ENCODE data around the gene SPOP. TPM values are rescaled to one million over a fixed set of nuclear protein-coding genes. Genes with fewer than 3 reads are reported as not detected.

SPOP gene
- total RNA-seq, 1 experiment from 2014 or later, result 53.4 TPM

DNA sequence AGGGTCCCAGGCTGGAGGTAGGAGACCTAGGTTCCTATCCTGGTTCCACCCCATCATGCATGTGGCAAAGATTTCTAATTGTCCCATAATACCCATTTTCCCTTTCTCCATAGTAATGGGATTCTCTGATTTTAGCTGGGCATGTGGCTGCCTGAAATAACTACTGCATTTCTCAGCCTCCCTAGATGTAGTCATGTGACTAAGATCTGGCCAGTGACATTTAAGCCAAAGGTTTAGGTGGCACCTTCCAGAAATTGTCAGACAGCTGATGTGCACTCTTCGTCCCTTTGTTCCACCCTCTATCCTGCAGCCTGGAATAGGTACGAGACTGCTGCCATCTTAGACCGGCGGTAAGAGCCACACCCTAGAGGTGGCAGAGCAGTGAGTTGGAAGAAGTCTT is 94.0 kb downstream of the SPOP start:
- BruUV-seq (replicated peaks), result no TSS peak
- H3K4me3 ChIP-seq (ENCODE audit: low read depth, low read length, poor library complexity, severe bottlenecking), result no peak overlapping the region
- DNase-seq (ENCODE audit: low spot score), result no peak
- H3K9me3 ChIP-seq (ENCODE audit: low read depth, low read length, poor library complexity, severe bottlenecking), result no peaks in the 10 kb centered on the region
- intact Hi-C loops (cut with micrococcal nuclease; ENCODE audit: unreplicated experiment), result no loop called here
- H3K36me3 ChIP-seq (ENCODE audit: insufficient read depth, low read length, poor library complexity, severe bottlenecking), result no peaks in the 10 kb centered on the region
- POLR2A ChIA-PET (ENCODE audit: low non-redundant PET), result no interaction called here
- H3K27me3 ChIP-seq (replicated peaks; ENCODE audit: insufficient read depth, low read depth, low read length, poor library complexity), result no peaks in the 10 kb centered on the region
- no peaks in the 10 kb centered on the region for H3K4me1 ChIP-seq (ENCODE audit: insufficient read depth, low read length, poor library complexity, severe bottlenecking)
- H3K27ac ChIP-seq (ENCODE audit: low read depth, low read length, poor library complexity, severe bottlenecking), result no peak overlapping the region
- CTCF ChIA-PET, result no interaction called here
- TF ChIP-seq, protein P1, sequence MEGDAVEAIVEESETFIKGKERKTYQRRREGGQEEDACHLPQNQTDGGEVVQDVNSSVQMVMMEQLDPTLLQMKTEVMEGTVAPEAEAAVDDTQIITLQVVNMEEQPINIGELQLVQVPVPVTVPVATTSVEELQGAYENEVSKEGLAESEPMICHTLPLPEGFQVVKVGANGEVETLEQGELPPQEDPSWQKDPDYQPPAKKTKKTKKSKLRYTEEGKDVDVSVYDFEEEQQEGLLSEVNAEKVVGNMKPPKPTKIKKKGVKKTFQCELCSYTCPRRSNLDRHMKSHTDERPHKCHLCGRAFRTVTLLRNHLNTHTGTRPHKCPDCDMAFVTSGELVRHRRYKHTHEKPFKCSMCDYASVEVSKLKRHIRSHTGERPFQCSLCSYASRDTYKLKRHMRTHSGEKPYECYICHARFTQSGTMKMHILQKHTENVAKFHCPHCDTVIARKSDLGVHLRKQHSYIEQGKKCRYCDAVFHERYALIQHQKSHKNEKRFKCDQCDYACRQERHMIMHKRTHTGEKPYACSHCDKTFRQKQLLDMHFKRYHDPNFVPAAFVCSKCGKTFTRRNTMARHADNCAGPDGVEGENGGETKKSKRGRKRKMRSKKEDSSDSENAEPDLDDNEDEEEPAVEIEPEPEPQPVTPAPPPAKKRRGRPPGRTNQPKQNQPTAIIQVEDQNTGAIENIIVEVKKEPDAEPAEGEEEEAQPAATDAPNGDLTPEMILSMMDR (conservative IDR thresholded peaks at IDR 0.05; ENCODE audit: low read depth, low read length), result no peak
- no peak for TF ChIP-seq EZH2 (IDR thresholded peaks at IDR 0.05; ENCODE audit: borderline replicate concordance, low read depth, low read length, poor library complexity, severe bottlenecking)

DNA sequence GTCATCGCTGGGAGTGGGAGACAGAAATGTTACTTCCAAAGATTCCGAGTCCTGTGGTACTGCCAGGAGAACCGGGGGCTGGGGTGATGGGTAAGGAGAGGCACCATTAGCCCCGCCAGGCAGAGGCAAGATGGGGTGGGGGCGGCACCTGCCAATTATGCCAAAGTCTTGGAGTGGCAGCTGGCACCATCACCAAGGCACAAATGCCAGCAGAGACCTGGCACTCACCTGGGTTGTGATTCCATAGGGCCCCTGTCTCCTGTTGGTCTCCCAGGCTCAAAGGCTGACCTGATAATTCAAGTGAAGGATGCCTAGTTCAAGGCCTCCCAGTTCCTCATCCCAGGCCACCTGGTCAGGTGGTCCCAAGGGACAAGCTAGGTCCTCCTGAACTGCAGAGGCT is 94.7 kb downstream of the SPOP start:
- BruUV-seq (replicated peaks), result no TSS peak
- Histone ChIP-seq H3K36me3 (ENCODE audit: insufficient read depth, low read length, poor library complexity, severe bottlenecking) (no peaks in the 10 kb centered on the region), H3K4me1 (ENCODE audit: insufficient read depth, low read length, poor library complexity, severe bottlenecking) (no peaks in the 10 kb centered on the region), H3K9me3 (ENCODE audit: low read depth, low read length, poor library complexity, severe bottlenecking) (no peaks in the 10 kb centered on the region), H3K27ac (ENCODE audit: low read depth, low read length, poor library complexity, severe bottlenecking) (no peak overlapping the region), H3K27me3 (replicated peaks; ENCODE audit: insufficient read depth, low read depth, low read length, poor library complexity) (no peaks in the 10 kb centered on the region), H3K4me3 (ENCODE audit: low read depth, low read length, poor library complexity, severe bottlenecking) (no peak overlapping the region)
- TF ChIP-seq EZH2 (IDR thresholded peaks at IDR 0.05; ENCODE audit: borderline replicate concordance, low read depth, low read length, poor library complexity, severe bottlenecking), result no peak
- TF ChIP-seq, protein P1 (conservative IDR thresholded peaks at IDR 0.05; ENCODE audit: low read depth, low read length), result no peak
- POLR2A ChIA-PET (ENCODE audit: low non-redundant PET), result no interaction called here
- no peak for DNase-seq (ENCODE audit: low spot score)
- CTCF ChIA-PET, result no interaction called here
- intact Hi-C loops (cut with micrococcal nuclease; ENCODE audit: unreplicated experiment), result no loop called here

DNA sequence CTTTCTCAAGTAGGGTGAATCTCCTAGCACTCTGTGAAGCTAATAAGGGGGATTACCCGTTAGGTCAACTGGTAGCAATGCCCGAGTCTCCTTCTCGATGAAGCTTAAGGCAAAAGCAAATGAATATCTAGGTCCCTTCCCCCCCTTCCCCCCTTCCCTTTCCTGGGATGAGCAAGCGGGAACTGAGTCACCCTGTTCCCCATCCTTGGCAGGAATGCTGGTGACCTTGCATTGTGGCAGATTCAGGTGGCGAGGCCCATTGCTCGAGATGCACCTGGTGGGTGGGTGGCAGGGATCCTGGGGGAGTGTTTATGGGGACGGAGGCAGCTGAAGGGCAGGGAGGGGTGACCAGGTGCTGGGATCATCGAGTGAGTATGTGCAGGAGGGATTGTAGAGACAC is 95.1 kb downstream of the SPOP start:
- DNase-seq (ENCODE audit: low spot score), result no peak
- Histone ChIP-seq H3K4me3 (ENCODE audit: low read depth, low read length, poor library complexity, severe bottlenecking) (no peak overlapping the region), H3K36me3 (ENCODE audit: insufficient read depth, low read length, poor library complexity, severe bottlenecking) (no peaks in the 10 kb centered on the region), H3K9me3 (ENCODE audit: low read depth, low read length, poor library complexity, severe bottlenecking) (no peaks in the 10 kb centered on the region), H3K27ac (ENCODE audit: low read depth, low read length, poor library complexity, severe bottlenecking) (no peak overlapping the region), H3K27me3 (replicated peaks; ENCODE audit: insufficient read depth, low read depth, low read length, poor library complexity) (no peaks in the 10 kb centered on the region), H3K4me1 (ENCODE audit: insufficient read depth, low read length, poor library complexity, severe bottlenecking) (no peaks in the 10 kb centered on the region)
- ChIA-PET CTCF (no interaction called here), POLR2A (ENCODE audit: low non-redundant PET) (no interaction called here)
- BruUV-seq (replicated peaks), result no TSS peak
- intact Hi-C loops (cut with micrococcal nuclease; ENCODE audit: unreplicated experiment), result no loop called here
- TF ChIP-seq, protein P1 (conservative IDR thresholded peaks at IDR 0.05; ENCODE audit: low read depth, low read length), result no peak
- no peak for TF ChIP-seq EZH2 (IDR thresholded peaks at IDR 0.05; ENCODE audit: borderline replicate concordance, low read depth, low read length, poor library complexity, severe bottlenecking)

All from A673 (cell line).